ENCODE results near the gene NSG1.
"Not testable (repeated sequence)": the region's sequence is repeated elsewhere in the genome, so short reads cannot be mapped to it uniquely, and the experiment has no call there.

The NSG1 gene

DNA sequence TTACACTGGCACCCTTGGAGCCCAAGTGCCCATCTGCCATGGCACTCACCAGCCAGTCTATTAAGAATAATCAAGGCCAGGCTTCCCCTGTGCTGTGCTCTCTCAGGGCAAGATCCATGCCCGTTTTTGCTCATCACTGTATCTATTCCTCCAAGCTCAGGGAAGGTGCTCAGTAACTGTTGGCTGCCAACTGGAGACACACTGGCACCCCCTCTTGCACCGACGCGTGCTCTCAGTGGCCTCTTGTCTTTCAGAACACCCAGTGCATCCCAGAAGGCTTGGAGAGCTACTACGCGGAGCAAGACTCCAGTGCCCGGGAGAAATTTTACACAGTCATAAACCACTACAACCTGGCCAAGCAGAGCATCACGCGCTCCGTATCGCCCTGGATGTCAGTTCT lies 30.1 kb downstream of the NSG1 start:
- H3K4me3 ChIP-seq (replicated peaks; ENCODE audit: low read depth, low read length), result no peak overlapping the region
- DNase-seq (ENCODE audit: low read depth), result no peak
- TF ChIP-seq, protein P1, sequence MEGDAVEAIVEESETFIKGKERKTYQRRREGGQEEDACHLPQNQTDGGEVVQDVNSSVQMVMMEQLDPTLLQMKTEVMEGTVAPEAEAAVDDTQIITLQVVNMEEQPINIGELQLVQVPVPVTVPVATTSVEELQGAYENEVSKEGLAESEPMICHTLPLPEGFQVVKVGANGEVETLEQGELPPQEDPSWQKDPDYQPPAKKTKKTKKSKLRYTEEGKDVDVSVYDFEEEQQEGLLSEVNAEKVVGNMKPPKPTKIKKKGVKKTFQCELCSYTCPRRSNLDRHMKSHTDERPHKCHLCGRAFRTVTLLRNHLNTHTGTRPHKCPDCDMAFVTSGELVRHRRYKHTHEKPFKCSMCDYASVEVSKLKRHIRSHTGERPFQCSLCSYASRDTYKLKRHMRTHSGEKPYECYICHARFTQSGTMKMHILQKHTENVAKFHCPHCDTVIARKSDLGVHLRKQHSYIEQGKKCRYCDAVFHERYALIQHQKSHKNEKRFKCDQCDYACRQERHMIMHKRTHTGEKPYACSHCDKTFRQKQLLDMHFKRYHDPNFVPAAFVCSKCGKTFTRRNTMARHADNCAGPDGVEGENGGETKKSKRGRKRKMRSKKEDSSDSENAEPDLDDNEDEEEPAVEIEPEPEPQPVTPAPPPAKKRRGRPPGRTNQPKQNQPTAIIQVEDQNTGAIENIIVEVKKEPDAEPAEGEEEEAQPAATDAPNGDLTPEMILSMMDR (IDR thresholded peaks at IDR 0.05; ENCODE audit: low read length, missing control alignments), result no peak

DNA sequence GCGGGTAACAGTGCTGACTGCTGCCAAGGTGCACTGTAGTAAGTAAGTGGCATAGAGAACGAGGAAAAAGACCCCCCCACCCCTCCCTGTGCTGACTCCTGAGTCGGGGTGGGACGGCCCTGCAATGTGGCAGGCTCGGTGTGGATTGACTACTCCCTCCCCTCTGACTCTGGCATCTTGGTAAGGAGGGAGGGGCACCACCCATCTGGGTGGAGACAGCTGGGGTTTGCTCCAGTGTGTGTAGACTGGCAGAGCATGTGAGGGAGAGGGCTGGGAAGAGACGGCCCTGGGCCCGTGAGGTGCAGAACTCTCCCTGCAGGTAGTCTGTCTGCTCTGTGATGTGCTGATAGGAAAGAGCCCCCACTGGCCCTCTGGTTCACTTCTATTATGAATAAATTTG lies 31.0 kb downstream of the NSG1 start:
- TF ChIP-seq, protein P1 (IDR thresholded peaks at IDR 0.05; ENCODE audit: low read length, missing control alignments), result no peak
- DNase-seq (ENCODE audit: low read depth), result no peak
- H3K4me3 ChIP-seq (replicated peaks; ENCODE audit: low read depth, low read length), result no peak overlapping the region

DNA sequence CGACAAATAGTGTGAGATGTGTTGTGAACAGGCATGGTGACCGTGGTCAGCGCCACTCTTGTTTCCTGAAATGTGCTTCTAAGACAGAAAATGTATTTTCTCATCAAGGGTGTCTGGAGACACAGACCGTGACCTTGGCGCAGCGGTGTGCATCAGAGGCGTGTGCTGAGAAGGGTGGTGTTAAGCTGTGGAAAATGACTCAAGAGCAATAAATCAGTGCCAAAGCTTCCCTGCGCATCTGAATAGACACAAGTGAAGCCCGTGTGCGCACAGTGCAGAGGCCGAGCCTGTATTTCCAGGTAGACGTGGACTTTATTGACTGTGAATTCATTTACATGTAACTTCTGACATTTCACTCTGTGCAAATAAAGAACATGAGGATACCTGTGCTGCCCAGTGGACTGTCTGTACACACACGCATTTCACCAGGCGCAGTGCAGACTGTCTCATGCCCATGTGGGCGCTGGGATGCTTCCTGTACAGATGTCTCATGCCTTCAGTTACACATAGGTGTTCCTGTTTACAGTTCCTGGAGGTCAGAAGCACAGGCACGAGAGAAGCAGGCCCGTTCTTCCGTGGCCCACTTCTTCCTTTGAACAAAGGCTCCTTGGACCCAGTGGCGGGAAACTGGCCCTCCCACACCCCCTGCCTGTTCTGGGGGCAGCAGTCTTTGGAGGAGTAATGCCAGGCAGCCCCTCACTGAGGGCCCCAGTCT lies 31.9 kb downstream of the NSG1 start:
- no peak for DNase-seq (ENCODE audit: low read depth)
- H3K4me3 ChIP-seq (replicated peaks; ENCODE audit: low read depth, low read length), result no peak overlapping the region
- TF ChIP-seq, protein P1 (IDR thresholded peaks at IDR 0.05; ENCODE audit: low read length, missing control alignments), result no peak

DNA sequence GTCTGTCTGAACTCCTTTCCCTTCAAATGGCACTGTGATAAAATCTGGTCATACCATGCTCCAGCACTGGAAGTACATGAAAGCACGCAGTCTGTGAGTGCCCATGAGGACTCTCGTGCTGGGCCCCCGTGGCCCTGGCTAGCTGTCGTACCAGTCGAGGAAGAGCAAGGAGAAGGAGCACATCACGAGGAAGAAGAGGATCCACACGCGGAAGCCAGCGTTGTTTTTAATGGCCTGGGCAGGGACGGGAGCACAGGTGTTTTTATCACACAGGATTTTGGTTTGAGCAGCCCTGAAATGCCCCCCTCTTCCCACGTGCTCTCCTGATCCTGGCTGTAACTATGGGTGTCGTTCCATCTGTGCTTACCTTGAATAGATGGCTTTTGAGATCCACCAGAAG lies 33.0 kb downstream of the NSG1 start:
- no peak overlapping the region for H3K4me3 ChIP-seq (replicated peaks; ENCODE audit: low read depth, low read length)
- TF ChIP-seq, protein P1 (IDR thresholded peaks at IDR 0.05; ENCODE audit: low read length, missing control alignments), result no peak
- no peak for DNase-seq (ENCODE audit: low read depth)

DNA sequence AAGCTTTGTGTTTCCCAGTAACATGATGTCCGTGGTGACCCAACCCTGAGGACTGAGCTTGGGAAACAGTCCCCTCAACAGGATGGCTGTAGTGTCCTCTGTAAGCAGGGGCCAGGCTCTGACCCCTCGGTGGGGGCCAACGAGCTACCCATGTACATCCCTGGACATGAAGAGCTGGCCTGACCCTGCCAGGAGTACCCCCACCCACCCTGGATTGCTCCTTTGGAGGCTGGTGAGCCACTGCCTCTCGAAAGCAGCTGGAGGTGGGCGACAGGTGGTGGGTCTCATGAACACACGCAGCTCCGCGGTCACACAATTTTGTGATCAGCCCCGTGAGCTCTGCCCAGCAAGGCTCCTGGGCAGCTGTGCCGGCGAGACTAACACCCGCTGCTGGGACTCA lies 33.5 kb downstream of the NSG1 start:
- DNase-seq (ENCODE audit: low read depth), result no peak
- TF ChIP-seq, protein P1 (IDR thresholded peaks at IDR 0.05; ENCODE audit: low read length, missing control alignments), result no peak

DNA sequence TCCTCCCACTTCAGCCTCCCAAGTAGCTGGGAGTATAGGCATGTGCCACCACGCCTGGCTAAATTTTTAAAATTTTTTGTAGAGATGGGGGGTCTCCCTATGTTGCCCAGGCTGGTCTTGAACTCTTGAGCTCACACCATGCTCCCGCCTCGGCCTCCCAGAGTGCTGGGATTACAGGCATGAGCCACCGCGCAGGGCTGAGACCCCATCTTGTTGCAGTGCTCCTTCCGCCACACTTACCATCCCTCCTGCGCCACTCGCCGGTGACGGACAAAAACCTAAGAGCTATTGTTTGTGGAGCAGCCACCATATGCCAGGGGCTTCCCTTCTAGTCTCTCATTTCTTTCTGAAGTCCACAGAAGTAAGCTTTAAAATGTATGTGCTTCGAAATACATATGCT lies 34.5 kb downstream of the NSG1 start:
- DNase-seq (ENCODE audit: low read depth), result no peak
- TF ChIP-seq, protein P1 (IDR thresholded peaks at IDR 0.05; ENCODE audit: low read length, missing control alignments), result no peak
- H3K4me3 ChIP-seq (replicated peaks; ENCODE audit: low read depth, low read length), result no peak overlapping the region

More for the DNA sequence above, 33.5 kb downstream of the NSG1 start:
- no peak overlapping the region for H3K4me3 ChIP-seq (replicated peaks; ENCODE audit: low read depth, low read length)

DNA sequence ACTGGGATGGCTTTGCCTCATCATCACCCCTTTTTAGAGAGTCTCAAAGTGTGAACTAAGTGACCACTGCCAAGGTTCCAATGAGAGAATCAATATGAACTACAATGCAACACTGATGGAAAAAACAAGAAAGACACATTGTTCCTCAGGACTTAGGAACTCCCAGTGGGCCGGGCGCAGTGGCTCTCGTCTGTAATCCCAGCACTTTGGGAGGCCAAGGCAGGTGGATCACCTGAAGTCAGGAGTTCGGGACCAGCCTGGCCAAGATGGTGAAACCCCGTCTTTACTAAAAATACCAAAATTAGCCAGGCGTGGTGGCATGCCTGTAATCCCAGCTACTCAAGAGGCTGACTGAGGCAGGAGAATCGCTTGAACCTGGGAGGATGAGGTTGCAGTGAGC lies 35.2 kb downstream of the NSG1 start:
- H3K4me3 ChIP-seq (replicated peaks; ENCODE audit: low read depth, low read length); DNase-seq (ENCODE audit: low read depth): not testable (repeated sequence)

Measured in fibroblast of pulmonary artery (primary cell).